ENCODE measurements around the gene ERC2.

Gene ERC2

DNA sequence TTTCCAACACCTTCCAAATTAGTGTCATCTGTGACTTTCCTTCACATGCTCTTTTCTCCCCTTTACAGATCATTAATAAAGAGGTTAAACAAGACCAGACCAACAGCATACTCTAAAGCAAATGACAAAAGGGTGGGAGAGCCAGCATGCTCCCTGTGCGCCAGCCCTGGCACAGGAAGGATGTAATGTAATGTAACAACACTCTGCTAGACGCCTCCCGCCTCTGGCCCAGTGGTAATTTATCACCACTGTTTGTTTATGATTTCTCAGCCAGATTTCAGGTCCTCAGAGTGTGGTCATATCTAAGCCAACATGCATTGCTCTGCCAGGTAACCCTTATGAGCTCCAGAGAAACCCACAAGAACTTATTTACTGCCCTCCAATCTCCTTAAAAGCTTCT, 791.6 kb downstream of the ERC2 start:
- no peaks in the 10 kb centered on the region for H3K36me3 ChIP-seq (ENCODE audit: insufficient read depth, low read length)
- H3K9me3 ChIP-seq (ENCODE audit: low read length) = no peaks in the 10 kb centered on the region
- no peak overlapping the region for H3K4me3 ChIP-seq (ENCODE audit: low read length)
- no peaks in the 10 kb centered on the region for H3K27me3 ChIP-seq (ENCODE audit: insufficient read depth, low read length)
- H3K4me1 ChIP-seq (ENCODE audit: insufficient read depth, low read length) = peaks cover 11% of the 10 kb centered on the region
- no peak overlapping the region for H2AFZ ChIP-seq (ENCODE audit: low read depth, low read length)

GRCh38 chr3:55675478-55675877, 792.8 kb downstream of the ERC2 start:
- peaks cover 11% of the 10 kb centered on the region for H3K4me1 ChIP-seq (ENCODE audit: insufficient read depth, low read length)
- H3K36me3 ChIP-seq (ENCODE audit: insufficient read depth, low read length) = no peaks in the 10 kb centered on the region
- H2AFZ ChIP-seq (ENCODE audit: low read depth, low read length) = no peak overlapping the region
- no peaks in the 10 kb centered on the region for H3K9me3 ChIP-seq (ENCODE audit: low read length)
- H3K27me3 ChIP-seq (ENCODE audit: insufficient read depth, low read length) = no peaks in the 10 kb centered on the region
- no peak overlapping the region for H3K4me3 ChIP-seq (ENCODE audit: low read length)

GRCh38 chr3:55673764-55674163, 794.5 kb downstream of the ERC2 start:
- Histone ChIP-seq H3K27me3 (ENCODE audit: insufficient read depth, low read length) (no peaks in the 10 kb centered on the region), H3K36me3 (ENCODE audit: insufficient read depth, low read length) (no peaks in the 10 kb centered on the region), H2AFZ (ENCODE audit: low read depth, low read length) (no peak overlapping the region), H3K4me1 (ENCODE audit: insufficient read depth, low read length) (peaks cover 11% of the 10 kb centered on the region), H3K9me3 (ENCODE audit: low read length) (no peaks in the 10 kb centered on the region), H3K4me3 (ENCODE audit: low read length) (no peak overlapping the region)

DNA sequence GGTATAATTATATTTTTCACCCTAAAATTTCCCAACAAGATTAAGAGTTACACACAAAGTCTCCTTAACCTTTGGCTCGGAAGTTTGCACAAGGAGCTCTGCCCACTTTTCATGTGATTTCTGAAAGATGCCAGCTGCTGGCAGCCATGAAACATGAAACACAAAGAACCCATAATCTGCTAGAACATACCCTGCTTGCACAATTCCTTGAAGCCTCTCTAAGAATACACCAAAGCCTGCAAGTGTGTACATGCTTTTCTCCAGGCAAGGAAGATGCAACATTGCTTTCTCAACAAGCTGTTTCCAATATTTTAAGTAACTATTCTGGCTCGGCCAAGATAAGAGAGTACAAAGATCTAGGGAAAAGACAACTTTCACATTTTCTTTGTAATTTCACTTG, 799.1 kb downstream of the ERC2 start:
- H3K27me3 ChIP-seq (ENCODE audit: insufficient read depth, low read length) = no peaks in the 10 kb centered on the region
- no peak overlapping the region for H2AFZ ChIP-seq (ENCODE audit: low read depth, low read length)
- H3K4me1 ChIP-seq (ENCODE audit: insufficient read depth, low read length) = no peaks in the 10 kb centered on the region
- H3K36me3 ChIP-seq (ENCODE audit: insufficient read depth, low read length) = no peaks in the 10 kb centered on the region
- H3K4me3 ChIP-seq (ENCODE audit: low read length) = no peak overlapping the region
- no peaks in the 10 kb centered on the region for H3K9me3 ChIP-seq (ENCODE audit: low read length)

- no peak overlapping the region for H3K4me3 ChIP-seq (ENCODE audit: low read length)
- H3K9me3 ChIP-seq (ENCODE audit: low read length) = no peaks in the 10 kb centered on the region
- no peaks in the 10 kb centered on the region for H3K27me3 ChIP-seq (ENCODE audit: insufficient read depth, low read length)
- H3K36me3 ChIP-seq (ENCODE audit: insufficient read depth, low read length) = no peaks in the 10 kb centered on the region
- no peak overlapping the region for H2AFZ ChIP-seq (ENCODE audit: low read depth, low read length)
- H3K4me1 ChIP-seq (ENCODE audit: insufficient read depth, low read length) = no peaks in the 10 kb centered on the region
Measured at GRCh38 chr3:55668359-55668758, 799.9 kb downstream of the ERC2 start.

DNA sequence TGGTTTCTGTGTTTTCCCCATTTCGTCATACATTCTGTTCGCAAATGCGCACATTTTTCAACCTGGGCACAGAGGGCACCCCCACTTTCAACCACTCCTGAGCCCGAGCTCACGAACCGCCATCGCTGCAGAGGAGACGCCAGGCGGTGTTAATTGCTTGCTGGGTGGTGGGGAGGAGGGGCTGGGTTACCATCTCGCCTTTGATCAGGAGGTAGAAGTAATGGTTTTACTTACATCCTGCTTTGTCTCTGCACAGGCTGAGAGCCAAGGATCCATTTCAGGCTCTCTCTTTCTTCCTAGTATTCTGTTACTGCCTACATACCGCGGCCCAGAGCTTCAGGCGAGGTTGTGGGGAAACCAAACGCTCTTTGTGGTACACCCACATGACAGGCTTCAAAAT, 803.9 kb downstream of the ERC2 start:
- no peak overlapping the region for H2AFZ ChIP-seq (ENCODE audit: low read depth, low read length)
- no peaks in the 10 kb centered on the region for H3K9me3 ChIP-seq (ENCODE audit: low read length)
- no peaks in the 10 kb centered on the region for H3K27me3 ChIP-seq (ENCODE audit: insufficient read depth, low read length)
- H3K36me3 ChIP-seq (ENCODE audit: insufficient read depth, low read length) = no peaks in the 10 kb centered on the region
- no peaks in the 10 kb centered on the region for H3K4me1 ChIP-seq (ENCODE audit: insufficient read depth, low read length)
- no peak overlapping the region for H3K4me3 ChIP-seq (ENCODE audit: low read length)

DNA sequence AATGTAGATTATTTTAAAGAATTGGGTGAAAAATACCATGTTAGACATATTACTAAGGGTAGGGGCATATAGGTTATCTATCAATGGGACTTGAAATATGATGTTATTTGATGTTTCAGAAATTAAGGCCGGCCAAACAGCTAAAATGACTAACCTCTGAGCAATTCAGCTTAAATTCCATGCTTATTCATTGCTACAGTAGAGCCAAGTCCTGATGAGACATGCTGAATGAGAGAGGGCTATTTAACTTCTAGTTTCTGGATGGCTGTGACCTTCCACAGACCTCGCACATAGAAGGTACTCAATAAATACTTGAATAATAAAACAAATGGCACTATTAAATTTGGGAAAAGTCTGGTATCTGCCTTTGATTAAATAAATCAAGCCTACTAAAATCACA, 805.6 kb downstream of the ERC2 start:
- H3K36me3 ChIP-seq (ENCODE audit: insufficient read depth, low read length) = no peaks in the 10 kb centered on the region
- no peaks in the 10 kb centered on the region for H3K4me1 ChIP-seq (ENCODE audit: insufficient read depth, low read length)
- no peak overlapping the region for H2AFZ ChIP-seq (ENCODE audit: low read depth, low read length)
- no peak overlapping the region for H3K4me3 ChIP-seq (ENCODE audit: low read length)
- no peaks in the 10 kb centered on the region for H3K9me3 ChIP-seq (ENCODE audit: low read length)
- H3K27me3 ChIP-seq (ENCODE audit: insufficient read depth, low read length) = no peaks in the 10 kb centered on the region

DNA sequence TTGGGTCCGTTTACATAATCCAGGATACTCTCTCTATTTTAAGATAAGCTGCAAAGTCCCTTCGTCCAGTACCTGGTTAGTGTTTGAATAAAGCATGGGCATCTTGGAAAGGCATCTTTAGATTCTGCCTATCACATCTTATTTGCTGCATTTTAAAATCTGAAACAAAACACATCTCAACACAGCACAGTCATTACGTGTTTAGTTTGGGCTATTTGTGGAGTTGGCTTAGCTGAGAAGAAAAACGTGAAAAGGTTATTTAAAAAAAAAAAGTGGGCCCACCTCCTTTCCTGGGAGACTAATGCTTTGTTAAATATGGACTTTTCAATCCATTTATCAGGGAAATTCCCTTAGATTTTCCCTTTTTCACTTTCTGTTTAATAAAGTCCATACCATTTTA, 806.7 kb downstream of the ERC2 start:
- no peak overlapping the region for H2AFZ ChIP-seq (ENCODE audit: low read depth, low read length)
- H3K36me3 ChIP-seq (ENCODE audit: insufficient read depth, low read length) = no peaks in the 10 kb centered on the region
- H3K9me3 ChIP-seq (ENCODE audit: low read length) = no peaks in the 10 kb centered on the region
- no peaks in the 10 kb centered on the region for H3K27me3 ChIP-seq (ENCODE audit: insufficient read depth, low read length)
- no peak overlapping the region for H3K4me3 ChIP-seq (ENCODE audit: low read length)
- H3K4me1 ChIP-seq (ENCODE audit: insufficient read depth, low read length) = no peaks in the 10 kb centered on the region

- no peaks in the 10 kb centered on the region for H3K4me1 ChIP-seq (ENCODE audit: insufficient read depth, low read length)
- H3K4me3 ChIP-seq (ENCODE audit: low read length) = no peak overlapping the region
- no peaks in the 10 kb centered on the region for H3K36me3 ChIP-seq (ENCODE audit: insufficient read depth, low read length)
- H2AFZ ChIP-seq (ENCODE audit: low read depth, low read length) = no peak overlapping the region
- no peaks in the 10 kb centered on the region for H3K27me3 ChIP-seq (ENCODE audit: insufficient read depth, low read length)
- H3K9me3 ChIP-seq (ENCODE audit: low read length) = no peaks in the 10 kb centered on the region
Measured at GRCh38 chr3:55661141-55661540, 807.1 kb downstream of the ERC2 start.

DNA sequence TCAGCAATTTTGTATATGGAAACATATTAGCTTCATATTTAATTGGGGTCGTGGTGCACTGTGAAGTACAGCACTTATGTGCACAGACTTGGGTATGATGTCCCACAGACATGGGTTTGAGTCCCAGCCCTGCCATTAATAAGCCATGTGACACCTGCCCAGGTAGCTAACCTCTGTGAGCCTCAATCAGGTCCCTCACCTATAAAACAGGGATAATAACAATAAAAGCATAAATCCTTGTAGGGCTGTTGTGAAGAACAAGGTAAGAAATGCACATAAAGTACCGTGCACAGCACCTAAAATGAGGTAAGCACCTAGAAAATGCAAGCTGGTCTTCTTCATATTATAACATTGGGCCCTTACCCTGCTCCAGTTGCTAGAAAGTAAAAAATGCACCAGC, 807.6 kb downstream of the ERC2 start:
- H3K27me3 ChIP-seq (ENCODE audit: insufficient read depth, low read length) = no peaks in the 10 kb centered on the region
- no peaks in the 10 kb centered on the region for H3K9me3 ChIP-seq (ENCODE audit: low read length)
- H3K4me1 ChIP-seq (ENCODE audit: insufficient read depth, low read length) = no peaks in the 10 kb centered on the region

GRCh38 chr3:55659701-55660100, 808.6 kb downstream of the ERC2 start:
- H3K36me3 ChIP-seq (ENCODE audit: insufficient read depth, low read length) = no peaks in the 10 kb centered on the region
- H2AFZ ChIP-seq (ENCODE audit: low read depth, low read length) = no peak overlapping the region
- no peaks in the 10 kb centered on the region for H3K27me3 ChIP-seq (ENCODE audit: insufficient read depth, low read length)
- H3K4me1 ChIP-seq (ENCODE audit: insufficient read depth, low read length) = no peaks in the 10 kb centered on the region
- H3K4me3 ChIP-seq (ENCODE audit: low read length) = no peak overlapping the region
- H3K9me3 ChIP-seq (ENCODE audit: low read length) = no peaks in the 10 kb centered on the region

More for the DNA sequence above, 807.6 kb downstream of the ERC2 start:
- no peak overlapping the region for H3K4me3 ChIP-seq (ENCODE audit: low read length)
- H2AFZ ChIP-seq (ENCODE audit: low read depth, low read length) = no peak overlapping the region
- H3K36me3 ChIP-seq (ENCODE audit: insufficient read depth, low read length) = no peaks in the 10 kb centered on the region

DNA sequence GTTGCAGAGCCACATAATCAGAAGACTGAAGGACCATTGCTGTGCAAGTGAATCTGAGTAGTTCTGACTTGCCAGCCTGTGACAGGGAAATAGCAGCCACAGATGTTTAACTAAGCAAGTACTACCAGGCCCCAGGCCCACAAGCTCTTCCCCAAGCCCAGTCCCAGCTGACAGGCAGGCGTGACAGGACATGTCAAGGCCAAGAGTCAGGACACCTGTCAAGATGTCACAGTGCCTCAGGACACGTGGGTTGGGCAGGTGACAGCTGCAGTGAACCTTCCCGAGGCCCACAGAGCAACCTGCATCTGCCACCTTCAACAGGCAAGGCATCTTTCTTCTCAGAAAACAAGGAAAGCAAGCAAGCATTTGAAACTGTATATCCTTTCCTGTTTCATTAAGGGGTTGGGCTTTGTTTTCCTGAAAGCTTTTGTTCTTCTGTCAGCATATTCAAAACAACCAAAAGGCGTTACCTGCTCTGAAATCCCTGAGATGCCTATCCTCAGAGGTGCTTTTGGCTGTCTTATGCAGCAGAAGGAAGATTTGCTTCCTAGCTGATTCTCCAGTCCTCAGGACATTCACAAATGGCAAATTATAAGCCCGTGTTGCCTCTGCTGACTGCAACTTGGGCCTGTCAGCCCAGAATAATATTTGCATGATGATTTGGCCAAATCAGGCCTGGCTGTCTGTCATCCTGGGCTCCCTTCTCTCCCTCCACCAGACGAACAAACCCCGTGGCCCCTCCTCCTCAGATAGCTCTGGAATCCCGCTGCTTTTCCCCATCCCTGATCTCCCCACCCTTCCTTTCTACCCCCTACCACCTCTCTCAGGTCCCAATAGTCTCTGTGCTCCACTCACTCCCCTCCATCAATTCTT, 809.3 kb downstream of the ERC2 start:
- Histone ChIP-seq H3K9me3 (ENCODE audit: low read length) (no peaks in the 10 kb centered on the region), H3K36me3 (ENCODE audit: insufficient read depth, low read length) (no peaks in the 10 kb centered on the region), H3K27me3 (ENCODE audit: insufficient read depth, low read length) (no peaks in the 10 kb centered on the region), H3K4me3 (ENCODE audit: low read length) (no peak overlapping the region), H3K4me1 (ENCODE audit: insufficient read depth, low read length) (no peaks in the 10 kb centered on the region), H2AFZ (ENCODE audit: low read depth, low read length) (no peak overlapping the region)

- H3K4me3 ChIP-seq (ENCODE audit: low read length) = no peak overlapping the region
- H3K9me3 ChIP-seq (ENCODE audit: low read length) = no peaks in the 10 kb centered on the region
- H3K36me3 ChIP-seq (ENCODE audit: insufficient read depth, low read length) = no peaks in the 10 kb centered on the region
- no peak overlapping the region for H2AFZ ChIP-seq (ENCODE audit: low read depth, low read length)
- H3K27me3 ChIP-seq (ENCODE audit: insufficient read depth, low read length) = no peaks in the 10 kb centered on the region
- no peaks in the 10 kb centered on the region for H3K4me1 ChIP-seq (ENCODE audit: insufficient read depth, low read length)
Measured at GRCh38 chr3:55658270-55658669, 810.0 kb downstream of the ERC2 start.

GRCh38 chr3:55655544-55655943, 812.7 kb downstream of the ERC2 start:
- Histone ChIP-seq H3K27me3 (ENCODE audit: insufficient read depth, low read length) (no peaks in the 10 kb centered on the region), H3K9me3 (ENCODE audit: low read length) (no peaks in the 10 kb centered on the region), H3K4me1 (ENCODE audit: insufficient read depth, low read length) (no peaks in the 10 kb centered on the region), H2AFZ (ENCODE audit: low read depth, low read length) (no peak overlapping the region), H3K36me3 (ENCODE audit: insufficient read depth, low read length) (no peaks in the 10 kb centered on the region), H3K4me3 (ENCODE audit: low read length) (no peak overlapping the region)
